ENCODE data around the gene PABPC1L.
"Not testable (repeated sequence)": the region's sequence is repeated elsewhere in the genome, so short reads cannot be mapped to it uniquely, and the experiment has no call there.

Gene PABPC1L

DNA sequence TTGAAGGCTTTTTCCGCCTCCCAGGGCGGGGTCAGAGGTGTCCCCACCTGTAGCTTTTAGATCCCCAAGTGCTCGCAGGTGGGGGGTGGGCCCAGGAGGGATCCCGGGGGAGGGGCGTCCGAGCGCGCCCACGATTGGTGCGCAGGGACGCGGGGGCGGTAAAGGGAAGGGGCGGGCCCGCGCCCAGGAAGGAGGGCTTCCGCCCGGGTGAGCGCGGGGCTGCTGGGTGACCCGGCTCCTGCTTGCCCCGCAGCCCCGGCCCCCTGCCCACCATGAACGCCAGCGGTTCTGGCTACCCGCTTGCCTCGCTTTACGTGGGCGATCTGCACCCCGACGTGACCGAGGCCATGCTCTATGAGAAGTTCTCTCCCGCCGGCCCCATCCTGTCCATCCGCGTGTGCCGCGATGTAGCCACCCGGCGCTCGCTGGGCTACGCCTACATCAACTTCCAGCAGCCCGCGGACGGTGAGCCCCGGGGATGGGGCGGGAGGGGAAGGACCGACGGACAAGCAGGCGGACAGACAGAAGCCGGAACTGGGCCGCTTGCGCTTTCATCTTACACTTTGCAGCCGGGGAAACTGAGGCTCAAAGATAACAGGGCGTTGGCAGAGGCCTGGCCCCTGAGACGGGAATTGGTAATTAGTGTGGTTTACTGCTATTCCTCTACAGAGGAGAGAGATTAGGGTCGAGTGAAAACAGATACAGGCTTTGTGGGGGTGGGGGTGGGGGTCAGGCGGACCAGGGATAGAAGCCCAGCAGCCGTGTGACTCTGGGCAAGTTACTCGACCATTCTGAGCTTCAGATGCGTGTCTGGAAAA lies at the start of gene PABPC1L:
Gene PABPC1L, plus strand, starts transcription at position 189 of the 818 bp plus-strand sequence. Its CDS starts 84 bp downstream, at position 273.
- peak; percentile 80 for DNase-seq

- no peak for DNase-seq
Observed at GRCh38 chr20:44861531-44862006, 48.3 kb upstream of the PABPC1L start.

DNA sequence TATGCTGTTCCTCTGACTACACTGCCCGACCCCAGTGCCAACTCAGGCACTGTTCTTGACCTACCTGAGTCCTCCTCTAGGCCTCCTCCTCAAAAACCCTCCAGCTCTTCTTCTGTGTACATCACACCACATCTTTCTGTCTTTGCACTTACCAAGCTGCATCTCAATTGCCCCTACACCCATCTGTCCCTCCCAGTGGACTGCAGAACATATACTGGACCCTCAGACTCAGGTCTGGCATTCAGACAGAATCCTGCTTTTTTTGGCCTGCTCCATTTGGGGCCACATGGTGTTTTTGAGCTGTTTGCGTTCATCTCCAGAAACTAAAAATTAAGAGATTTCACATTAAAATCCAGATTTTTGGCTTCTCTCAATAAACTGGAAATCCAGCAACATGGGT lies 47.6 kb upstream of the PABPC1L start:
- no peak for DNase-seq

- not testable (repeated sequence) for DNase-seq
Observed at GRCh38 chr20:44863365-44864084, 46.3 kb upstream of the PABPC1L start.

- not testable (repeated sequence) for DNase-seq
Observed at GRCh38 chr20:44864493-44864892, 45.4 kb upstream of the PABPC1L start.

DNA sequence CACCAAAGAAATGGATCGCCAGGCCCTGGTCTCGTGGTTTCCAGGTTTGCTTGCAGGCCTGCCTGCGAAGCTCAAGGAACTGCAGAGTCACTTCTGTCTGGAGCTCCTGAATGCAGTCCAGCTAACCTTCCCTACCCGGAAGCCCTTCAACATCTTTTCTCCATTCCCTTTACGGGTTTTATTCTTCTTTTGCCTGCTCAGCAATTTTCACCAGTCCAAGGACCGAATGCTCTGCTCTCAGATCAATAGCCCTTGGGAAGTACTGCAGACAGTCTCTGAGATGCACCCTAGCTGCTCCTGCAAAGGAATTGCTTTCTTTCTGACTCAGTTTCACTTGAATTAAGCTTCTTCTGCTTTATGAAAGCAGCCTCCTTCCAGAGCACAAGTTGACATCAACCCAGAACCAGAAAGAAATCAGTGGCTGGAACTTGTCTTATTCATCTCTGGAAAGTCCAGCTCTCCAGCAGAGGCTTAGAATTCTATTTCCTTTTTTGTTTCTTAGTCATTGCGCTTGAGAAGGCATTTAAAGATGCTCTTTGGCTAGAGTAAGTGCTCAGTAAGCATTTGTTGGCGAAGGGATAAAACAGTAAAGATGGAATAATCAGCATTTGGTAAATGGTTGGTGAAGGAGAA lies 43.0 kb upstream of the PABPC1L start:
- DNase-seq, result no peak

DNA sequence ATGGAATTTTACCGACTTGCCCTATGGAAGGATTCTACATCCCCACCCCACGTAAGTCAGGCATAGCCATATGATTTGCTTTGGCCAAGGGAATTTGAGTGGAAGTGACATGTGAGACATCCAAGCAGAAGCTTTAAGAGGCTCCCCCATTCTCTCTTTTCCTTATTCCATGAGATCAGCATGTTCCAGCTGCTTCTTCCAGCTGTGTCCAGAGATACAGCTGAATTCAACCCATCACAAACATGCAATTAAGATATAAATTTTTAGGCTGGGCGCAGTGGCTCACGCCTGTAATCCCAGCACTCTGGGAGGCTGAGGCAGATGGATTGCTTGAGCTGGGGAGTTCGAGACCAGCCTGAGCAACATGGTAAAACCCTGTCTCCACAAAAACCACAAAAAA lies 40.4 kb upstream of the PABPC1L start:
- no peak for DNase-seq

DNA sequence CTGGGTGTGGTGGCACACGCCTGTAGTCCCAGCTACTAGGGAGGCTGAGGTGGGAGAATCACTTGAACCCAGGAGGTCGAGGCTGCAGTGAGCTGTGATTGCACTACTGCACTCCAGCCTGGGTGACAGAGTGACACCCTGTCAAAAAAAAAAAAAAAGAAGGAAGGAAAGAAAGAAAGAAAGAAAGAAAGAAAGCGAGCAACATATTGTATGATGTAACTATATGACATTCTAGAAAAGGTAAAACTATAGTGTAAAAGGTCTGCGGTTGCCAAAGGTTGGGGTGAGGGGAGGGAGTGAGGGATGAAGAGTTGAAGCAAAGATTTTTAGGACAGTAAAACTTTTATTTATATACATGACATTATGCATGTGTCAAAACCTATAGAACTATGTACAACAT lies 27.5 kb upstream of the PABPC1L start:
- not testable (repeated sequence) for DNase-seq

DNA sequence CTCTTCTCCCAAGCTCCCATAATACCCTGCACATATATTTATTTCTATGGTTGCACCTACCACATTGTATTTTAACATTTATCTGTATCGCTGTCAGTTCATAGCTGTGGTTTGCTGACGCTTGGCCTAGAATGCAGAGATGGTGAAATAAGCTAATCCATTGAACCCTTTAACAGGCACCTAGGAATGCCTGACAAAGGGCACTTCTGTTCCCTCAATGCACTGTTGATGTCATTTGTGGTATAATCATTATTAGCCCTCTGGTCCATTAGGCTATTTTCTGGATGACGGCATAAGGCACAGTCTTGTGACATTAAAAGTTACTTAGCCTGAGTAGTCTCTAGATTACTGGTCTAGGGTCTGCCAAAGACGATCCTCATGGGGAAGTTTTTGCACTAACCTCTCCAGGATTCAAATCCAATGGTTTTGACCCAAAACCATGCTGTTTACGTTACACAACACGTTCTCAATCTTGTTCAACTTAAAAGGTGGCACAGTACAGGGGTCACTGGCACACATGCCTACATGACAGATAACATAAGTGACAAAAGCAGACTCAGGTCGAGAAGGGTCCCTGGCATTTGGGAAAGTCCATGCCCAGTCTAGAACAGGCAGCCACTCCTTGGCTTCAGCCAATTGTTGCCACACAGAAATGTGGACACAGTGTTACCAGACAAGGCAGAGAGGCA lies 26.5 kb upstream of the PABPC1L start:
- no peak for DNase-seq

DNA sequence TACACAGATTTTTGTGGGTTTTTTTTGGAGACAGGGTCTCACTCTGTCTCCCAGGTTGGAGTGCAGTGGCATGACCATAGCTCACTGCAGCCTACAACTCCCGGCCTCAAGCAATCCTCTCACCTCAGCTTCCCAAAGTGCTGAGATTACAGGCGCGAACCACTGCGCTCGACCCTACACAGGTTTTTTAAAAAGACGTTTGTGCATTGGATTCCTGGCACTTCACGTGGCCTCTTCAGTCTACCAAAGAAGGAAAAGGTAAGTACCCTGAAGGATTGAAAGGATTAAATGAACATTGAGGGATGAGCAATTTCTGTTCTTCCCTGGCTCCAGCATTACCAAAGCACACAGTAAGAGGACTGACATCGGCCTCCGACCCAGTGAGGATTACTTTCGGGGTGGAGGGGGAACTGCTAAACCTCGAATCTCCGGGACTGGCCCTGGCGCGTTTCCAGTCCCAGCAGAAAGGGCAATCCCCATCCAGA lies 24.9 kb upstream of the PABPC1L start:
- no peak for DNase-seq

- peak; percentile 98 for DNase-seq
Observed at GRCh38 chr20:44885392-44886265, 24.2 kb upstream of the PABPC1L start, which contains the start of gene YWHAB. YWHAB (plus strand) TSS chr20:44885705; CDS start chr20:44901534, 15,829 bp downstream.

GRCh38 chr20:44886266-44886651 lies 23.6 kb upstream of the PABPC1L start:
- DNase-seq, result no peak

DNA sequence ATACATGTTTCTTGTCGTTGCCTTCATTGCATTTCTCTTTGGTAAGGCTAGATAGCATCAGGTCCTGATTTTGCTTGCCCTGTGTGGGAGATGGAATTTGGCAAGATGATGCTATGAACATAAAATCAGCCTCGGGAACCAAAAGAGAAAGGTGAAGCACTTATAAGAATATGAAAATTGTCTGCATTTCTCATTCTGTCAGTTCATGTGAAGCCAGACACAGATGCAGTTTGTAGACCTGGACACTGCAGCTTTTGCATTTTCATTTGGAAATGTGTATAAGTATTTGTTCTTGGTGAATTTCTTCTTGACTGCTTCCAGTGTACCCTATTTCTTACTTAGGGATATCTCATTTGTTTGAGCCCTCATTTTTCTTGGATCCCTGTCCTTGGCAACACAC lies 23.0 kb upstream of the PABPC1L start:
- DNase-seq, result no peak

DNA sequence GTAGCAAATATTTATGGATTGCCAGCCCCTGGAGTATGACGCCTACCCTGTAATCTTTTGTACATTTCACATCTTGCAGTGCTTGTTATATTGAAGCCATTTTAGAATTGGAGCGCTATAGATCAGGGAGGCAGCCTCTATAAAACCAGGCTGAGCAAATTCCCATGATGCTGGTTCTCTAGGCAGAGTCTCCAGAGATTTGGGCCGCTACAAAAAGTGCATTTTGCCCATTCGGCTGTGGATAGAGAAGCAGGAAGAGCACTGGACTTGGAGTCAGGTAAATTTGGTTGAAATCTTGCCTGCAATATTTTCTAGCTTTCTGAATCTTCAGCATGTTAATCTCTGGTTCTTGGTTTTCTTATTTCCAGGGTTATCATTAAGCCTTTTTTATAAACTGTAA lies 22.4 kb upstream of the PABPC1L start:
- no peak for DNase-seq

GRCh38 chr20:44888226-44889103 lies 21.4 kb upstream of the PABPC1L start:
- peak; percentile 13 for DNase-seq

DNA sequence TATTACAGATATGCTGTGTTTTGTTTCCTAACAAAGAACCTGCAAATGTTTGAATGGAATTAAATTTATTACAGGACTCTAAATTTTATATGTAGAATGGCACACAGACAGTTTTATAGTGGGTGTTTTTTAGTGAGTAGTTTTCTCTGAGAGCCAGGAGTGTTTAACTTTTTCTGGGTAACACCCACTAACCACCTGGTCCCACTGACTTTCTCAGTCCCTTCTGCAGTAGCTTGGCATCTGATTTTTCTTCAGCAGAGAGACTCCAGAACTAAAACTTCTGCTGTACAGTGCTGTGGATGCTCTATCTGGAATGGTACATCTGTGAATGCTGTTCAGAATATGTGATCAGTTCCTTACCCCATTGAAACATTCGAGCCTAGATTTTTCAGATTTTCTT lies 18.0 kb upstream of the PABPC1L start:
- no peak for DNase-seq

- no peak for DNase-seq
Observed at GRCh38 chr20:44894959-44895358, 14.9 kb upstream of the PABPC1L start.

DNA sequence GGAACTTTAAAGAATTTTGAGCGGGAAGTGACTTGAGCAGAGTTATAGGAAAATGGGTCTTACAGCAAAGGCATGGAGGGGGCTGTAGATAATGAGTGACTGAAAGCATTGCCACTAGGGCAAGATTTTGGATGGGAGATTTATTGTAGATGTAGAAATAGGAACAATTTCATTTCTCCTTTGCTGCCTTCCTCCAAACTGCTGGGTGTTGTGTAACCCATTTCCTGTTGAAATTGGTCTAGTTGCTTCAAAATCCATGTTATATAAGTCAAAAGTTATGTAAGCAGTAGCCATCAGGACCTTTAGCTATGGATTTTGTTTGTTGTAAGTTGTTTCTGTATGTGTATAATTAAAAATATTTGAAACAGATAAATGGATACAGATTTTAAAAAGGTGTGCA lies 13.3 kb upstream of the PABPC1L start:
- DNase-seq, result no peak

GRCh38 chr20:44897133-44897532 lies 12.7 kb upstream of the PABPC1L start:
- no peak for DNase-seq

GRCh38 chr20:44900231-44900854 lies 9.5 kb upstream of the PABPC1L start:
- no peak for DNase-seq
